Omental fat pad (tissue), 4 donors: ENCODE data around the gene UGGT2. TPM values are rescaled to one million over a fixed set of nuclear protein-coding genes. Genes with fewer than 3 reads are reported as not detected.

Experiments
- ATAC-seq: fragments of 150-250 bp; one replicate; pipeline ENCODE4 v1.9.1; 2016; ENCODE audit warnings: mild to moderate bottlenecking, moderate library complexity; ENCODE audit not compliant: low FRiP score
- DNase-seq: peaks from one replicate; pipeline ENCODE4 v3.0.0-alpha.2; 2019; ENCODE audit warnings: low spot score
- CTCF ChIP-seq, 3 donors: fragments of 450-650 bp; IDR thresholded peaks; one replicate each; pipeline ENCODE4 v1.5.1; 2016 to 2017; ENCODE audit warnings: antibody characterized with exemption in 3 of 3, mild to moderate bottlenecking in 3 of 3, moderate library complexity in 2 of 3
- total RNA-seq, 4 donors: library from RNA; depleted of rRNA; stranded (reverse); fragments of >200 nt; gene quantifications; one replicate each; pipeline ENCODE4 v1.1.0, GENCODE V29; 2016

UGGT2 gene
- total RNA-seq, 4 donors from 2014 or later, result 32.6 to 86.4 (median 42.9) TPM

- no peak for ATAC-seq
- DNase-seq, result no peak
- TF ChIP-seq CTCF (IDR thresholded peaks at IDR 0.05), result no peak
These were observed 154.9 kb downstream of the UGGT2 start for GRCh38 chr13:95898256-95898655.

GRCh38 chr13:95896301-95896700 is 156.9 kb downstream of the UGGT2 start:
- ATAC-seq (no peak), DNase-seq (no peak)
- no peak for TF ChIP-seq CTCF (IDR thresholded peaks at IDR 0.05)

GRCh38 chr13:95893861-95894260 is 159.3 kb downstream of the UGGT2 start:
- DNase-seq (no peak), ATAC-seq (no peak)
- no peak for TF ChIP-seq CTCF (IDR thresholded peaks at IDR 0.05)

- ATAC-seq (no peak), DNase-seq (no peak)
- TF ChIP-seq CTCF (IDR thresholded peaks at IDR 0.05), result no peak
These were observed 171.1 kb downstream of the UGGT2 start for GRCh38 chr13:95882121-95882520.

- ATAC-seq (no peak), DNase-seq (no peak)
- TF ChIP-seq CTCF (IDR thresholded peaks at IDR 0.05), result no peak
These were observed 172.9 kb downstream of the UGGT2 start for GRCh38 chr13:95880331-95880730.

- ATAC-seq (no peak), DNase-seq (no peak)
- no peak for TF ChIP-seq CTCF (IDR thresholded peaks at IDR 0.05)
These were observed 178.9 kb downstream of the UGGT2 start for GRCh38 chr13:95874286-95874685.

- TF ChIP-seq CTCF (IDR thresholded peaks at IDR 0.05), result no peak
- ATAC-seq (no peak), DNase-seq (no peak)
These were observed 182.8 kb downstream of the UGGT2 start for GRCh38 chr13:95870421-95870820.
